ENCODE data around the gene DUSP2. TPM values are rescaled to one million over a fixed set of nuclear protein-coding genes. Genes with fewer than 3 reads are reported as not detected.

The DUSP2 gene, protein sequence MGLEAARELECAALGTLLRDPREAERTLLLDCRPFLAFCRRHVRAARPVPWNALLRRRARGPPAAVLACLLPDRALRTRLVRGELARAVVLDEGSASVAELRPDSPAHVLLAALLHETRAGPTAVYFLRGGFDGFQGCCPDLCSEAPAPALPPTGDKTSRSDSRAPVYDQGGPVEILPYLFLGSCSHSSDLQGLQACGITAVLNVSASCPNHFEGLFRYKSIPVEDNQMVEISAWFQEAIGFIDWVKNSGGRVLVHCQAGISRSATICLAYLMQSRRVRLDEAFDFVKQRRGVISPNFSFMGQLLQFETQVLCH
- total RNA-seq = 10 to 100 TPM in 1 of 4 donors, 1 to 10 TPM in 3; 2.6 to 10.2 (median 7.9) TPM

DNA sequence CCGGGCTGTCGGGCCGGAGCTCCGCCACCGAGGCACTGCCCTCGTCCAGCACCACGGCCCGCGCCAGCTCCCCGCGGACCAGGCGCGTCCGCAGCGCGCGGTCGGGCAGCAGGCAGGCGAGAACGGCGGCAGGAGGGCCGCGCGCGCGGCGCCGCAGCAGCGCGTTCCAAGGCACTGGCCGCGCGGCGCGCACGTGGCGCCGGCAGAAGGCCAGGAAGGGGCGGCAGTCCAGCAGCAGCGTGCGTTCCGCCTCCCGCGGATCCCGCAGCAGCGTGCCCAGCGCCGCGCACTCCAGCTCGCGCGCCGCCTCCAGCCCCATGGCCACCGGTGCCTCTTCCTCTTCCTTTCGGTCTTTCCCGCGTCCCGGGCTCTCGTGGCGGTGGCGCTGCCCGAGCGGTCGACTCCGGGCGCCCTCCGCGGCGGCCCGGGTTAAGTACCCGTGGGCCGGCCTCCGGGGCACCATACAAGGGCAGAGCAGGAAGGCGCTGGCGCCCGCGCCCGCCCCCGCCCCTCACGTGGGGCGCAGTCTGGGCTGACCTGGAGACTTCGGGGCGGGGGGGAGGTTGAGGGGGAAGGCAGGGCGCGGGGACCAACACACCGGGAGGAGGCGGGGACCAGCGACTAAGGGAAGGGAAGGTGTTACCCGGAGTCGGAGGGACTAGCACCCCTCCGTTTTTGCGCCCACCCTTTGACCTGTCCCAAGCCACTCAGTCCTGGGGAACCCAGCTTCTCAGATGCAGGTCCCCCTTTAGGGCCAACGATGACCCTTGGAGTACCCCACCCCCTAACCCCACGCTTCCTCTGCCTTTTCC lies at the start of gene DUSP2:
DUSP2 (minus strand) TSS at position 405 of the 812 bp plus-strand sequence; CDS start at position 319, 86 bp downstream.
- no peak for TF ChIP-seq CTCF (IDR thresholded peaks at IDR 0.05; ENCODE audit: low read depth)

DNA sequence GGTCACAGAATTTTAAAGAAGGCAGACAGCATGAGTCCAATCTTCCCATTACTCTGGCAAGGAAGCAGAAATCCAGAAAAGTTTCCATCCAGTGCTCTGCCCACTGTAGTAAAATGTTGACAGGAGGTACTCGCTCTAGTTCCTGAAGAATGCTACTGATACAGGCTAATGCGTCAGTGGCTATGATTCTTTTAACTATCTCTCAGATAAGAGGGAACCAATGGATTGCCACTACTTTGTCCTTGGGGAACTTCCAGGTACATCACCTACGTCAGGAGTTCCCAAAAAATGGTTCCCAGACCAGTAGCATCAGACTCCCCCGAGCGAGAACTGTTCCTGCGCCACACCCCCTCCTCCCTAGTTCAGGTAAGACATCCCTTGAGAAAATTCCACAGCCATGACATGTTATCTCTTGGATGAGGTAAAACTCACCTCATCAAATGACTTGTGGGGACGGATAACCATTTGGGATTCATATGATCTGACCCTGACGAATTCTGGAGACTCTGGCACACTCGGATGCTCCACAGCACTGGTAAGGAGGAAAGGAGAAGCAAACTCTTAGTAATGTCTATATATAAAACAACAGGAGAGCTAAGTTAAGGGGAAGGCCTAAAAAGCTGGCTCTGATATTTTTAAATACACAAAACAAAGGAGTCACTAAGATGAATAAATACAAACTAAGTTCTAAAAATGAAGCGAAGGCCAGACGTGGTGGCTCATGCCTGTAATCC lies 46.9 kb upstream of the DUSP2 start:
- no peak for TF ChIP-seq CTCF (IDR thresholded peaks at IDR 0.05; ENCODE audit: low read depth)

GRCh38 chr2:96188821-96189526 lies 43.7 kb upstream of the DUSP2 start:
- TF ChIP-seq CTCF (IDR thresholded peaks at IDR 0.05; ENCODE audit: low read depth) = no peak

- no peak for TF ChIP-seq CTCF (IDR thresholded peaks at IDR 0.05; ENCODE audit: low read depth)
Measured at GRCh38 chr2:96186562-96186961, 41.3 kb upstream of the DUSP2 start.

DNA sequence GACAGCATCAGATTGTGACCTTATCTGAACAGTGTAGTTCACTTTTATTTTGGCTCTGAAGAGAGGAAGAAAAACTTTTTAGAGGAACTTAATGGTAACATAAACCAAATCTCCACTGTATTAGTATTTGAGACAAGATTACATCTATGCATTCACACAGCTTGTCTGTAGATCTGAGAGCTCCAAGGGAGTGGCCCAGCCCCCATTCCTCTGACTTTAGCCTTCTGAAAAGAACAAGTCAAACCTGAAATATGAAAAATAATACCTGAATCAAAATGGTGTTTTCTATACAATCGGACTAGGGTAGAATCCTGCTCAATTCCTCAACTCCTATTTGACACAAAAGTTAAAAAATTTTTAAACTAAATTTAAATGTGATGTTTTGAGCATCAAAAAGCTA lies 40.3 kb upstream of the DUSP2 start:
- no peak for TF ChIP-seq CTCF (IDR thresholded peaks at IDR 0.05; ENCODE audit: low read depth)

DNA sequence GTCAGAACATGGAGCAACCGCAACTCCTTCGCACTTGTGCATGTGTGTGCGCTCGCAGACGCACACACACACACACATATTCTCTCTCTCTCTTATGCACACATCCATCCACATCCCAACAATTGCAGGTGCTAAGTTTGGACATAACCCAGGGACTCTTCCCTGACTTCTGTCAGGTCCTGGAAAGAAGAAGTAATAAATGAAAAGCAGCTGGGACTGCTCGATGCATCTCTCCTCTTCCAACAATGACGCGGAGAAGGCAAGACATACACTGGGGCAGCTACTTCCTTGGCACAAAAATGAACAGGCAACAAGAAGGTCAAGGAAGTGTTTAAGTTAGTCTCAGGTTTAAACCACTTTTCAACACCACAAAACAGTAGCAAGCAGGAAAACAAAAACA lies 39.7 kb upstream of the DUSP2 start:
- no peak for TF ChIP-seq CTCF (IDR thresholded peaks at IDR 0.05; ENCODE audit: low read depth)

Data from subcutaneous adipose tissue (tissue), 4 donors.